Muscle layer of duodenum (tissue), 2 donors: ENCODE measurements around the gene NTRK1.

Experiments
- H3K27ac ChIP-seq: one replicate; pipeline ENCODE4 v1.7.0; 2013; ENCODE audit warnings: mild to moderate bottlenecking, low read length
- H3K27me3 ChIP-seq: one replicate; pipeline ENCODE4 v1.7.0; 2013; ENCODE audit warnings: low read depth, mild to moderate bottlenecking, control low read depth, low read length
- H3K36me3 ChIP-seq, 2 donors: one replicate each; pipeline ENCODE4 v1.7.0; 2013; ENCODE audit warnings: low read length in 2 of 2, control low read depth in 1 of 2, mild to moderate bottlenecking in 1 of 2; ENCODE audit not compliant: insufficient read depth in 2 of 2, control insufficient read depth in 1 of 2
- H3K4me1 ChIP-seq, 2 donors: one replicate each; pipeline ENCODE4 v1.7.0; 2013; ENCODE audit warnings: low read length in 2 of 2, mild to moderate bottlenecking in 2 of 2, control low read depth in 1 of 2, moderate library complexity in 1 of 2; ENCODE audit not compliant: insufficient read depth in 2 of 2, control insufficient read depth in 1 of 2
- H3K4me3 ChIP-seq, 2 donors: one replicate each; pipeline ENCODE4 v1.7.0; 2013; ENCODE audit warnings: low read length in 2 of 2, low read depth in 1 of 2, mild to moderate bottlenecking in 1 of 2
- H3K9me3 ChIP-seq, 2 donors: one replicate each; pipeline ENCODE4 v1.7.0; 2013; ENCODE audit warnings: low read length in 2 of 2, control low read depth in 1 of 2, mild to moderate bottlenecking in 1 of 2; ENCODE audit not compliant: control insufficient read depth in 1 of 2
- donor health status: healthy.

The NTRK1 gene

DNA sequence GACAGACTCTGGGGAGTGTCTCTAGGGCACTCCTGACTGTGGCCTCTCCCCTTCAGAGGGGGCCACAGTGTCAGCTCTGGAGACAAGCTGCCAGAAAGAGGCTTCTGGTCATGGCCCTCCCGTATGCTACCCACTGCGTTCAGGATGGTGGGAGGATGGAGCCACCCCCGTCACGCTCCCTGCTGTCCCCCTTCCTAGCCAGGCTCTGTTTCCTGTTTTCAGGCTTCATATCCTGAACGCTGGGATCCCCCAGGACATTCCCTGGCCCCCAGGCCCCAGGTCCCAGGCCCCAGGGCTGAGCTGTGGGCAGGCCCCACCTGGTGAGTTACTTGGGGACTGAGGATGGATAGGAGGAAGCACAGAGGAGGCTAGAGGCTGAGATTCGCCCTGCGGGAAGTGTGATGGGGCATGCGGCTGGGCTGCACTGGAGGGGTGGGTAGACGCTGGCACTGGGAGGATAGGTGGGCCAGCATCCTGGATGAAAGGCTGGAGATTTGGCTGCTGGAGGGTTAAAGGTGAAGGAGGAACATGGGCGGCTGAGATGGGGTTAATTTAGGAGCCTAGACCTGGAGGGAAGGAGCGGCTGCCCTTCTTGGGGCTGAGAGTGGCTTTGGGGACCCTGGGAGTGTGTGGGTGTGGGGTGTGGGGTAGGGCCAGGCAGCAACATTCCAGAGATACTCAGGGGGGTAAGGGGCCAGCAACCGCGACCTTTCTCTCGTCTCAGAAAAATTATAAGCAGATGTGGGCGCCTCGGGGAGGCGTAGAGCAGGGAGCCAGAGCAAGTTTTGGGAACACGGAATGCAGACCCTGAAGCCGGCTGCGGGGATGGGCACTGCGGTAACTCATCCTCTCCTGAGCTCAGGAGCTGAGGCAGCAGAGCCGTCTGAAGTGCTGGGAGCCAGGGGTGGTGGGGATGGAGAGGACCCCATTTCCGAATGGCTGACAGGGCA, 41.6 kb downstream of the NTRK1 start:
- no peaks in the 10 kb centered on the region for H3K9me3 ChIP-seq
- H3K4me1 ChIP-seq, result peaks cover 0 to 5% of the 10 kb centered on the region in 2 donors
- no peaks in the 10 kb centered on the region for H3K27me3 ChIP-seq
- H3K36me3 ChIP-seq, result peaks cover 0 to 6% of the 10 kb centered on the region in 2 donors
- no peak overlapping the region for H3K27ac ChIP-seq
- no peak overlapping the region for H3K4me3 ChIP-seq

DNA sequence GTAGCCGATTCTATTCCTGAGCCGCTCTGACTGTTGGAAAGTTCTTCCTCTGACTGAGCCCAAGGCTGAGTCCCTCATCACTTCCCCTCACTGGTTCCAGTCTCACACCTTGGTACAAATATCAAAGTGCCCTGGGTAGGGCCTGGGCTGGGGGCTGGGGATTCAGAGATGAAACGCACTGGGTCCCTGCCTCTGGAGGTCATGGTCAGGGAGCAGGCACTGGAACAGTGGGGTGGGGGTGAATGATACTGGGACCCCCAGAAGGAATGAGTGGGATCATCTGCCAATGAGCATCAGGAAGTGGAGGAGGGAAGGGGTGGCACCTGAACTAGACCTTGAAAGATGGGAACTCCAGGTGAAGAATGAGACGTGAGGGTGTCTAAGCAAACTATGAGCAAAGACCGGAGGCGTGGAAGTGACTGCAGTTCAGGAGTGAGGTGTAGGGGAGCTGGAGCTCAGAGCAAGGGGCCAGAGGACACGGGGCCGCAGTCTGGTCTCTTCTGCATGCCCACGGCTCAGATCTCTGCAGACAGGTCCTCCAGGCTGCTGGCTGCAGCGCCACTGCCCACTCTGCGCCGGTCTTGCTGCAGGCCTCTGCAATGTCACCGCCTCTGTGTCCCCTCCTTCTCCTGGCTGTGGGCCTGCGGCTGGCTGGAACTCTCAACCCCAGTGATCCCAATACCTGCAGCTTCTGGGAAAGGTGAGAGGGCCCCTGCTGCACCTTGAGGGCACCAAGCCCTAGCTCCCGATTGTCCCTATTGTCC, 42.8 kb downstream of the NTRK1 start:
- Histone ChIP-seq H3K36me3 (peaks cover 0 to 6% of the 10 kb centered on the region in 2 donors), H3K27me3 (no peaks in the 10 kb centered on the region), H3K9me3 (no peaks in the 10 kb centered on the region), H3K4me1 (peaks cover 0 to 6% of the 10 kb centered on the region in 2 donors), H3K27ac (no peak overlapping the region), H3K4me3 (no peak overlapping the region)

DNA sequence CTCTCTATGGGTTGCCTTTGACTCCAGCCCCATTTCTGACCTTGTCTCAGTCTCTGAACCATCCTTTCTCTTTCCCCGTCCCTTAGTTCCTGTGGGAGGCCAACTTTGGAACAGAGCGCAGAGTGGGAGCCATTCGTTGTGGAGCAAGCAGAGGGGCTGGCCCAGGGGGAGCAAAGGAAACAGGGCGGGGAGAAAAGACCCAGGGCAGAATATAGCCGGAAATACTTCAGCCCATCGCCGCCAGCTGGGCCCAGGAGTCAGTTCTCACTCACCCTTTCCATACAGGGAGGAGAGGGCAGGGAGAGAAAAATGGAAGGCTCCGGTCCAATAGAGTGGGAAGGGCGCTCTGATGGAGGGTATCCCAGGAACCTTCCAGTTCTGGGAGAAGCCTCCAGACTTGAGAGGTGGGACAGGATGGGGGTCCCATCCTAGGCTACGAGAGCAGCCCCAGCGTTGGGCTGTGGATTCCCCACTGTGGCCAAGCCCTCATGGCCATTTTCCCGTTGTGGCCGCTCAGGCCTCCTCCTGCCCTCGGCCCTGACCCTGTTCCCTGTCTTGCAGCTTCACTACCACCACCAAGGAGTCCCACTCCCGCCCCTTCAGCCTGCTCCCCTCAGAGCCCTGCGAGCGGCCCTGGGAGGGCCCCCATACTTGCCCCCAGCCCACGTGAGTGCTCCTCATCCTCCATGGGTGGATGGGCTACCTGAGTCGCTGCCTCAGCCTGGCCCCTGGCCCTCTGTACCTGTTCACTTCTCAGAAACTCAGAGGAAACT, 43.7 kb downstream of the NTRK1 start:
- no peak overlapping the region for H3K27ac ChIP-seq
- H3K27me3 ChIP-seq, result no peaks in the 10 kb centered on the region
- no peak overlapping the region for H3K4me3 ChIP-seq
- peaks cover 0 to 6% of the 10 kb centered on the region in 2 donors for H3K36me3 ChIP-seq
- peaks cover 0 to 6% of the 10 kb centered on the region in 2 donors for H3K4me1 ChIP-seq
- H3K9me3 ChIP-seq, result no peaks in the 10 kb centered on the region

DNA sequence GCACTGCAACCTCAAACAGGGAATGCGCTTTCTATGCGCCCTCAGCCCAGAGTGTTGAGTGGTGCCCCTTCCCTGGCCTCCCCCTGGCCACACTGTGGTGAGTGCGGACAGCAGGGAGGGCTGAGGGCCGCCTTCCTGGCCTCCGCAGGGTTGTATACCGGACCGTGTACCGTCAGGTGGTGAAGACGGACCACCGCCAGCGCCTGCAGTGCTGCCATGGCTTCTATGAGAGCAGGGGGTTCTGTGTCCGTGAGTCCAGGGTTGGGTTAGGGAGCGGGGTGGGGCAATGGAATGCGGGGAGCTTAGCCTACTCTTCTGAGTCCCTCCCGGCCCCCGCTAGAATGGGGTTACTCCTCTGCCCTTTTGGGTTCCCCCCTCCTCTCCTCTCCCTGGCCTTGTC, 44.5 kb downstream of the NTRK1 start:
- Histone ChIP-seq H3K27ac (no peak overlapping the region), H3K9me3 (no peaks in the 10 kb centered on the region), H3K36me3 (peaks cover 0 to 6% of the 10 kb centered on the region in 2 donors), H3K27me3 (no peaks in the 10 kb centered on the region), H3K4me1 (peaks cover 0 to 6% of the 10 kb centered on the region in 2 donors), H3K4me3 (no peak overlapping the region)

DNA sequence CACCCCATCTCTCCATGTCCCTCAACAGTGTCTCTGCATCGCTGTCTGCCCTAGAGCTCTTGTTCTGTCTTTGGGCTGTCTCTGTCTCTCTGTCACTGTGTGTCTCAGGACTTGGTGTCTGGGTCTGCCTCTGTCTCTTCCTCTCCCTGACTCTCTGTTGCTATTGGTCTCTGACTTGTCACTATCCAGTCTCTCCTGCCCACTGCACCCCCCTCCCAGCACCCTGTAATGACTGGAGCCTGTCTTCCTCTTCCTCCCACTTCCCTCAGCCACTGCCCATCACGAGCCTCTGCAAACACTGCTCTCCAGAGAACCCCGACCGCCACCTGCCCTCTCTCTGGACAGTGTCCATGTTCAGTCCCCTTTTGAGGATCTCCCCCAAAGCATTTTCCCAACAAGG, 45.0 kb downstream of the NTRK1 start:
- Histone ChIP-seq H3K9me3 (no peaks in the 10 kb centered on the region), H3K4me3 (no peak overlapping the region), H3K27me3 (no peaks in the 10 kb centered on the region), H3K36me3 (peaks cover 0 to 6% of the 10 kb centered on the region in 2 donors), H3K27ac (no peak overlapping the region), H3K4me1 (peaks cover 0 to 6% of the 10 kb centered on the region in 2 donors)

DNA sequence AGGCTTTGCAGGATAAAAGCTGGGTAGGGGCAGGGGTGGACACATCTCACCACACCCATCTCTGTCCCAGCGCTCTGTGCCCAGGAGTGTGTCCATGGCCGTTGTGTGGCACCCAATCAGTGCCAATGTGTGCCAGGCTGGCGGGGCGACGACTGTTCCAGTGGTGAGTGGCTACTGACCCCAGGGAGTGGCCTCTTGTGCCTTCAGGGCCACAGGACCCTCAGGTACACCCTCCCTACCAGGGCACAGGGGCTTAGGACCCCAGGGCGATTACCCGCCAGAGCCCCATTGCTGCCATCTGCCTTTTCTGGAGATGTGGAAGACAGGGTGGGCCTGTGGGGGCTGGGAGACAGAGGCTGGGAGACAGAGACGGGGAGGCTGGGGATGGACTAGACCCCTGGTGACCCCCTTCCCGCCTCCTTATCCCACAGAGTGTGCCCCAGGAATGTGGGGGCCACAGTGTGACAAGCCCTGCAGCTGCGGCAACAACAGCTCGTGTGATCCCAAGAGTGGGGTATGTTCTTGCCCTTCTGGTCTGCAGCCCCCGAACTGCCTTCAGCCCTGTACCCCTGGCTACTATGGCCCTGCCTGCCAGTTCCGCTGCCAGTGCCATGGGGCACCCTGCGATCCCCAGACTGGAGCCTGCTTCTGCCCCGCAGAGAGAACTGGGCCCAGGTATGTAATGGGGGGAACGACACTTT, 45.7 kb downstream of the NTRK1 start:
- no peaks in the 10 kb centered on the region for H3K27me3 ChIP-seq
- H3K4me1 ChIP-seq, result peaks cover 0 to 6% of the 10 kb centered on the region in 2 donors
- H3K9me3 ChIP-seq, result no peaks in the 10 kb centered on the region
- no peak overlapping the region for H3K27ac ChIP-seq
- H3K36me3 ChIP-seq, result peaks cover 0 to 6% of the 10 kb centered on the region in 2 donors
- no peak overlapping the region for H3K4me3 ChIP-seq

DNA sequence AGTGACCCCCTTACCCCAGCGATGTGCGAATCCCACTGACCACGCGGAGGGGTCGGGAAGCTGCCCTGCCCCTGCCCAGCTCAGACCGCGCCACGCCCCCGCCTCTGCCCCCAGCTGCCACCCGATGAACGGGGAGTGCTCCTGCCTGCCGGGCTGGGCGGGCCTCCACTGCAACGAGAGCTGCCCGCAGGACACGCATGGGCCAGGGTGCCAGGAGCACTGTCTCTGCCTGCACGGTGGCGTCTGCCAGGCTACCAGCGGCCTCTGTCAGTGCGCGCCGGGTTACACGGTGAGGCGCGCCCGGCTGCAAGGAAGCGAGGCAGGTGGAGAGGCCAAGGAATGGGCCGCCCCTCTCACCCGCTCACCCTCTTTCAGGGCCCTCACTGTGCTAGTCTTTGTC, 47.9 kb downstream of the NTRK1 start:
- no peaks in the 10 kb centered on the region for H3K9me3 ChIP-seq
- H3K27me3 ChIP-seq, result no peaks in the 10 kb centered on the region
- H3K36me3 ChIP-seq, result peaks cover 0 to 6% of the 10 kb centered on the region in 2 donors
- no peak overlapping the region for H3K27ac ChIP-seq
- H3K4me3 ChIP-seq, result no peak overlapping the region
- H3K4me1 ChIP-seq, result peaks cover 0 to 6% of the 10 kb centered on the region in 2 donors

DNA sequence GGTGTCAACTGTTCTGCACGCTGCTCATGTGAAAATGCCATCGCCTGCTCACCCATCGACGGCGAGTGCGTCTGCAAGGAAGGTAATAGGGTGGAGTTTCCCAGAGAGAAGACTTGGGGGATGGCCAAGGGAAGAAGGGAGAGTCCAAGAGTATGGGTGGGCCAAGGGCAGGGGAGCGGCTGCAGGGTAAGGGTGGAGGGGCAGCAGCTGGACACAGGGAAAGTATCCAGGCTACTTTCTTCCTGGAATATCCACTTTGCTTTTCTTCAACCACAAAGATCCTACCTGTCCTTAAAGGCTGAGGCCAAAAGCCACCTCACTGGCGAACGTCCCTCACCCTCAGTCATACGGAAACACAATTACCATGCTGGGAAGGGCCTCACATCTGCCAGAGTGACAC, 48.3 kb downstream of the NTRK1 start:
- peaks cover 0 to 6% of the 10 kb centered on the region in 2 donors for H3K36me3 ChIP-seq
- no peaks in the 10 kb centered on the region for H3K27me3 ChIP-seq
- no peak overlapping the region for H3K4me3 ChIP-seq
- H3K4me1 ChIP-seq, result peaks cover 0 to 6% of the 10 kb centered on the region in 2 donors
- no peak overlapping the region for H3K27ac ChIP-seq
- H3K9me3 ChIP-seq, result no peaks in the 10 kb centered on the region

DNA sequence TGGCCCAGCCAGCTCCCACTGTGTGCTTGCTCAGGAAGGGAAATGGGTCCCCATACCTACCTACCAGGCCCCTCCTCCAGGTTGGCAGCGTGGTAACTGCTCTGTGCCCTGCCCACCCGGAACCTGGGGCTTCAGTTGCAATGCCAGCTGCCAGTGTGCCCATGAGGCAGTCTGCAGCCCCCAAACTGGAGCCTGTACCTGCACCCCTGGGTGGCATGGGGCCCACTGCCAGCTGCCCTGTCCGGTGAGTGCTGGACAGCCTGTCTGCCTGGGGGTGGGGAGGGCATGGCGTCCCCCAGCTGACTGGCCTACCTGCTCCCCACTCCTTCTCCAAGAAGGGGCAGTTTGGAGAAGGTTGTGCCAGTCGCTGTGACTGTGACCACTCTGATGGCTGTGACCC, 49.0 kb downstream of the NTRK1 start:
- Histone ChIP-seq H3K4me1 (peaks cover 0 to 6% of the 10 kb centered on the region in 2 donors), H3K27ac (no peak overlapping the region), H3K9me3 (no peaks in the 10 kb centered on the region), H3K4me3 (no peak overlapping the region), H3K36me3 (peaks cover 0 to 9% of the 10 kb centered on the region in 2 donors), H3K27me3 (no peaks in the 10 kb centered on the region)

DNA sequence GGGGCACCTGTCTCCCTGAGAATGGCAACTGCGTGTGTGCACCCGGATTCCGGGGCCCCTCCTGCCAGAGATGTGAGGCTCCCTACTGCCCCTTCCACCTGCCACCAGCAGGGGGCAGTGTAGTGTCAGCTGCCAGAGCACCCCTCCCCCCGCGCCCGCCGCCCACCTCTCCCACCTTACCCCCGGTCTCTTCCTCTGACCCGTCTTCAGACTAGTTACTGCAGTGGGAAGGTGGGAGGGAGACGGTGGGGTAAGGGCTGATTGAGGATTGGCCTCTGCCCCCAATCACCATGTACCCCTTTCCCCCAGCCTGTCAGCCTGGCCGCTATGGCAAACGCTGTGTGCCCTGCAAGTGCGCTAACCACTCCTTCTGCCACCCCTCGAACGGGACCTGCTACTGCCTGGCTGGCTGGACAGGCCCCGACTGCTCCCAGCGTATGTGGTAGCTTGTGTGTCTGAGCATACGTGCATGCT, 49.7 kb downstream of the NTRK1 start:
- H3K9me3 ChIP-seq, result no peaks in the 10 kb centered on the region
- no peaks in the 10 kb centered on the region for H3K27me3 ChIP-seq
- peaks cover 0 to 6% of the 10 kb centered on the region in 2 donors for H3K4me1 ChIP-seq
- H3K4me3 ChIP-seq, result no peak overlapping the region
- H3K27ac ChIP-seq, result no peak overlapping the region
- peaks cover 0 to 9% of the 10 kb centered on the region in 2 donors for H3K36me3 ChIP-seq
